GM12878 (cell line): ENCODE measurements around the gene NGDN.

Experiments
- CTCF ChIP-seq, 3 experiments: IDR thresholded peaks in 2 of 3; conservative IDR thresholded peaks in 1 of 3; 2 replicates each; pipeline ENCODE4 v1.5.1; 2011; ENCODE audit warnings: low read depth in 3 of 3, low read length in 3 of 3, mild to moderate bottlenecking in 3 of 3, control low read depth in 2 of 3, moderate library complexity in 2 of 3, inconsistent platforms in 1 of 3, mixed read lengths in 1 of 3; ENCODE audit not compliant: control insufficient read depth in 2 of 3, insufficient read depth in 1 of 3; ENCODE audit errors: extremely low read depth in 1 of 3
- HDGF ChIP-seq: fragments of 450-650 bp; IDR thresholded peaks from 2 replicates; pipeline ENCODE4 v1.6.1; 2016; ENCODE audit warnings: antibody characterized with exemption
- JUND ChIP-seq: IDR thresholded peaks from 2 replicates; pipeline ENCODE4 v1.6.1; 2012; ENCODE audit warnings: low read depth, mild to moderate bottlenecking, low read length, improper control_type of control experiment, moderate library complexity
- POLR2AphosphoS5 ChIP-seq: IDR thresholded peaks from 2 replicates; pipeline ENCODE4 v1.6.1; 2011; ENCODE audit warnings: mild to moderate bottlenecking, low read length, inconsistent platforms
- SIN3A ChIP-seq: IDR thresholded peaks from 2 replicates; pipeline ENCODE4 v1.6.1; 2012; ENCODE audit warnings: low read depth, low read length, improper control_type of control experiment
- SREBF2 ChIP-seq: IDR thresholded peaks from 2 replicates; pipeline ENCODE4 v1.6.1; 2012; ENCODE audit warnings: mild to moderate bottlenecking, low read length
- SRF ChIP-seq, 2 experiments: IDR thresholded peaks; 2 replicates each; pipeline ENCODE4 v1.6.1; 2011; ENCODE audit warnings: low read depth in 2 of 2, low read length in 2 of 2, mild to moderate bottlenecking in 1 of 2, moderate library complexity in 1 of 2
- ZBTB4 ChIP-seq: fragments of 450-650 bp; formaldehyde crosslinking; IDR thresholded peaks from 2 replicates; pipeline ENCODE4 v1.4.0; 2022; ENCODE audit warnings: mild to moderate bottlenecking, moderate library complexity

- no peak for TF ChIP-seq HDGF
- TF ChIP-seq SRF (IDR thresholded peaks at IDR 0.05; ENCODE audit: low read depth in 2 of 2, low read length in 2 of 2) = no peak
- TF ChIP-seq ZBTB4 = no peak
- no peak for TF ChIP-seq JUND
- no peak for TF ChIP-seq SREBF2
- no peak for TF ChIP-seq POLR2AphosphoS5
- no peak for TF ChIP-seq SIN3A
- no peak for TF ChIP-seq CTCF (IDR thresholded peaks at IDR 0.05 in 2 of 3, conservative IDR thresholded peaks at IDR 0.05 in 1 of 3; ENCODE audit: control insufficient read depth in 2 of 3, extremely low read depth in 1 of 3, insufficient read depth in 1 of 3, low read depth in 3 of 3, low read length in 3 of 3)
Measured at GRCh38 chr14:23434488-23435222, 34.8 kb upstream of the NGDN start.
